ENCODE results near the gene DPF1.

- TF ChIP-seq CTCF (conservative IDR thresholded peaks at IDR 0.05; ENCODE audit: low read length), result no peak
- no peak for TF ChIP-seq EZH2phosphoT487 (IDR thresholded peaks at IDR 0.05; ENCODE audit: borderline replicate concordance, low read depth, low read length)
These were observed 17.1 kb downstream of the DPF1 start for GRCh38 chr19:38206928-38207327.
